Ishikawa (cell line): Measurements from ENCODE around the gene ANKRD33B.

Experiments
- CEBPB ChIP-seq: IDR thresholded peaks from 2 replicates; pipeline ENCODE4 v1.6.1; 2012
- CREB1 ChIP-seq: IDR thresholded peaks from 2 replicates; pipeline ENCODE4 v1.6.1; 2012; ENCODE audit warnings: low read depth
- EGR1 ChIP-seq: IDR thresholded peaks from 2 replicates; pipeline ENCODE4 v1.6.1; 2012
- EP300 ChIP-seq: IDR thresholded peaks from 2 replicates; pipeline ENCODE4 v1.6.1; 2012; ENCODE audit warnings: borderline replicate concordance
- MAX ChIP-seq: IDR thresholded peaks from 2 replicates; pipeline ENCODE4 v1.6.1; 2012
- NFIC ChIP-seq: IDR thresholded peaks from 2 replicates; pipeline ENCODE4 v1.6.1; 2012
- RAD21 ChIP-seq: IDR thresholded peaks from 2 replicates; pipeline ENCODE4 v1.6.1; 2012; ENCODE audit warnings: low read depth
- REST ChIP-seq: IDR thresholded peaks from 2 replicates; pipeline ENCODE4 v1.6.1; 2012; ENCODE audit warnings: low read depth, mild to moderate bottlenecking
- TAF1 ChIP-seq: IDR thresholded peaks from 2 replicates; pipeline ENCODE4 v1.6.1; 2012; ENCODE audit warnings: low read depth, mild to moderate bottlenecking
- TCF12 ChIP-seq: IDR thresholded peaks from 2 replicates; pipeline ENCODE4 v1.6.1; 2012; ENCODE audit warnings: low read depth
- TEAD4 ChIP-seq: IDR thresholded peaks from 2 replicates; pipeline ENCODE4 v1.6.1; 2012
- USF1 ChIP-seq: IDR thresholded peaks from 2 replicates; pipeline ENCODE4 v1.6.1; 2012
- YY1 ChIP-seq: IDR thresholded peaks from 2 replicates; pipeline ENCODE4 v1.6.1; 2012; ENCODE audit warnings: low read depth
- ZBTB7A ChIP-seq: IDR thresholded peaks from 2 replicates; pipeline ENCODE4 v1.6.1; 2012; ENCODE audit warnings: low read depth

GRCh38 chr5:10702911-10703491 is 139.1 kb downstream of the ANKRD33B start:
- TF ChIP-seq RAD21 = no peak
- no peak for TF ChIP-seq EGR1
- no peak for TF ChIP-seq ZBTB7A
- TF ChIP-seq TAF1 = no peak
- TF ChIP-seq YY1 = no peak
- no peak for TF ChIP-seq REST
- no peak for TF ChIP-seq MAX
- TF ChIP-seq EP300 = no peak
- TF ChIP-seq NFIC = no peak
- no peak for TF ChIP-seq CREB1
- TF ChIP-seq TEAD4 = no peak
- no peak for TF ChIP-seq USF1
- TF ChIP-seq TCF12 = no peak
- TF ChIP-seq CEBPB = no peak
